Loucy (cell line): ENCODE results near the gene PPP1R37.

Experiments used
- H2AFZ ChIP-seq: fragments of 200-600 bp; sonication (generic); 2 replicates; pipeline ENCODE4 v1.6.0; 2016; ENCODE audit warnings: antibody characterized with exemption, mild to moderate bottlenecking, low read length, moderate library complexity
- H3F3A ChIP-seq: fragments of 200-600 bp; 2 replicates; pipeline ENCODE4 v1.6.0; 2016; ENCODE audit warnings: antibody characterized with exemption, low read depth, mild to moderate bottlenecking
- H3K27me3 ChIP-seq: fragments of 200-600 bp; sonication (generic); 2 replicates; pipeline ENCODE4 v1.6.1; 2014; ENCODE audit warnings: low read length, mild to moderate bottlenecking; ENCODE audit not compliant: insufficient read depth, poor library complexity, severe bottlenecking
- H3K36me3 ChIP-seq: fragments of 200-600 bp; sonication (generic); 2 replicates; pipeline ENCODE4 v1.6.1; 2016; ENCODE audit warnings: low read length; ENCODE audit not compliant: insufficient read depth
- H3K4me1 ChIP-seq: fragments of 200-600 bp; sonication (generic); 2 replicates; pipeline ENCODE4 v1.5.1; 2014; ENCODE audit warnings: low read length, mild to moderate bottlenecking; ENCODE audit not compliant: insufficient read depth, poor library complexity, severe bottlenecking
- H3K4me2 ChIP-seq: fragments of 200-600 bp; sonication (generic); 2 replicates; pipeline ENCODE4 v1.6.0; 2014; ENCODE audit warnings: antibody characterized with exemption, low read length, low read depth, mild to moderate bottlenecking; ENCODE audit not compliant: poor library complexity, severe bottlenecking
- H3K4me3 ChIP-seq: fragments of 200-600 bp; sonication (generic); 2 replicates; pipeline ENCODE4 v1.5.1; 2014; ENCODE audit warnings: low read length, mild to moderate bottlenecking, mixed read lengths; ENCODE audit not compliant: poor library complexity, severe bottlenecking
- H3K79me2 ChIP-seq: fragments of 200-600 bp; sonication (generic); 2 replicates; pipeline ENCODE4 v1.6.1; 2014; ENCODE audit warnings: low read length; ENCODE audit not compliant: insufficient read depth
- H3K9ac ChIP-seq: fragments of 200-600 bp; sonication (generic); 2 replicates; pipeline ENCODE4 v1.6.0; 2014; ENCODE audit warnings: mild to moderate bottlenecking, low read depth, low read length, moderate library complexity; ENCODE audit not compliant: poor library complexity, severe bottlenecking
- H3K9me2 ChIP-seq: fragments of 200-600 bp; sonication (generic); replicated peaks from 2 replicates; pipeline ENCODE4 v1.6.1; 2016; ENCODE audit warnings: low read depth, low read length, mixed read lengths
- H3K9me3 ChIP-seq: fragments of 200-600 bp; sonication (generic); 2 replicates; pipeline ENCODE4 v1.6.1; 2014; ENCODE audit warnings: mild to moderate bottlenecking, antibody characterized with exemption, low read length, low read depth; ENCODE audit not compliant: insufficient read depth
- H4K20me1 ChIP-seq: fragments of 200-600 bp; sonication (generic); 2 replicates; pipeline ENCODE4 v1.6.0; 2014; ENCODE audit warnings: antibody characterized with exemption, low read length, mild to moderate bottlenecking; ENCODE audit not compliant: insufficient read depth, poor library complexity, severe bottlenecking
- EZH2phosphoT487 ChIP-seq: fragments of 200-600 bp; IDR thresholded peaks from 2 replicates; pipeline ENCODE4 v1.6.1; 2018; ENCODE audit warnings: antibody characterized with exemption, mild to moderate bottlenecking, moderate library complexity, borderline replicate concordance
- TF ChIP-seq, protein P1 (sequence below): fragments of 200-600 bp; sonication (generic); conservative IDR thresholded peaks from 2 replicates; pipeline ENCODE4 v1.5.1; 2014; ENCODE audit warnings: mild to moderate bottlenecking, antibody characterized with exemption, low read length

Gene PPP1R37

GRCh38 chr19:45047188-45047797 lies 45.7 kb upstream of the PPP1R37 start:
- H3K9me3 ChIP-seq: no peaks in the 10 kb centered on the region
- no peaks in the 10 kb centered on the region for H3K9me2 ChIP-seq
- TF ChIP-seq, protein P1, sequence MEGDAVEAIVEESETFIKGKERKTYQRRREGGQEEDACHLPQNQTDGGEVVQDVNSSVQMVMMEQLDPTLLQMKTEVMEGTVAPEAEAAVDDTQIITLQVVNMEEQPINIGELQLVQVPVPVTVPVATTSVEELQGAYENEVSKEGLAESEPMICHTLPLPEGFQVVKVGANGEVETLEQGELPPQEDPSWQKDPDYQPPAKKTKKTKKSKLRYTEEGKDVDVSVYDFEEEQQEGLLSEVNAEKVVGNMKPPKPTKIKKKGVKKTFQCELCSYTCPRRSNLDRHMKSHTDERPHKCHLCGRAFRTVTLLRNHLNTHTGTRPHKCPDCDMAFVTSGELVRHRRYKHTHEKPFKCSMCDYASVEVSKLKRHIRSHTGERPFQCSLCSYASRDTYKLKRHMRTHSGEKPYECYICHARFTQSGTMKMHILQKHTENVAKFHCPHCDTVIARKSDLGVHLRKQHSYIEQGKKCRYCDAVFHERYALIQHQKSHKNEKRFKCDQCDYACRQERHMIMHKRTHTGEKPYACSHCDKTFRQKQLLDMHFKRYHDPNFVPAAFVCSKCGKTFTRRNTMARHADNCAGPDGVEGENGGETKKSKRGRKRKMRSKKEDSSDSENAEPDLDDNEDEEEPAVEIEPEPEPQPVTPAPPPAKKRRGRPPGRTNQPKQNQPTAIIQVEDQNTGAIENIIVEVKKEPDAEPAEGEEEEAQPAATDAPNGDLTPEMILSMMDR: no peak
- no peak for TF ChIP-seq EZH2phosphoT487
- H3K9ac ChIP-seq: no peak overlapping the region
- H2AFZ ChIP-seq: no peak overlapping the region
- H3K4me2 ChIP-seq: no peak overlapping the region
- no peak overlapping the region for H3K4me3 ChIP-seq
- no peaks in the 10 kb centered on the region for H3F3A ChIP-seq
- H4K20me1 ChIP-seq: peaks cover 54% of the 10 kb centered on the region
- peaks cover 91% of the 10 kb centered on the region for H3K79me2 ChIP-seq
- peaks cover 35% of the 10 kb centered on the region; the same call in 1 of the 2 replicates for H3K36me3 ChIP-seq
- no peaks in the 10 kb centered on the region for H3K4me1 ChIP-seq
- no peaks in the 10 kb centered on the region for H3K27me3 ChIP-seq

DNA sequence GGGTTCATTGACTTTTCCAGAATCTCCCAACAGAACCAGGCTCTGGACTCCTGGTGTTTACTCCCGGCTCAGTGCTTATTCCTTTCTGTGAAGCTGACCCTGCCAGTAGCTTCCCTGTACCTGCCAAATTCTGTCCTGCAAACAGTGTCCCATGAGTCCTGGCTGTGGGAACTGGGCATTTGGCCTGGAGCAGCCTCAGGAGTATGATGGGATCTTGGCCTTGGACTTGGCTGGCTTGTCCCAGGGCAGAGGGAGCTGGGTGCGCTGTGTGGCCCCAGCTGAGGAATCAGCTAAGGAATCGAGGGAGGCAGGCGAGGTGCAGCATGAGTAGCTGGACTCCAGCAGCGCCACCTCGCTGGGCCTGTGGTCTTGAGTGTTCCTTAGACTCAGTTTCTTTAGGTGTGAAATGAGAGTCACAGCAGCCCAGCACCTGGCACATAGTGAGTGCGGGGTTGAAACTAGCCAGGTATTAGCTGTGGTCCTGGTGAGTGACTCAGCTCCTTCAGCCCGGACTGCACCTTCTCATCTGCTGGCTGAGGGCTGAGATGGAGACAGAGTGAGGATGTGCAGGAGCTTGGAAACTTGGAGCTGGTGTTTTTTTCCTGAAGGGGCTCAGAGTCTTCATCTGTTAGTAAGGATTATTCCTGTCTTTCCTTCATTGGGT lies 43.8 kb upstream of the PPP1R37 start:
- H3K36me3 ChIP-seq: peaks cover 43% of the 10 kb centered on the region; the same call in 1 of the 2 replicates
- TF ChIP-seq EZH2phosphoT487: no peak
- TF ChIP-seq, protein P1: no peak
- no peaks in the 10 kb centered on the region for H3K27me3 ChIP-seq
- H3K4me2 ChIP-seq: no peak overlapping the region
- peaks cover 74% of the 10 kb centered on the region for H3K79me2 ChIP-seq
- no peak overlapping the region for H2AFZ ChIP-seq
- no peaks in the 10 kb centered on the region for H3K9me2 ChIP-seq
- no peaks in the 10 kb centered on the region for H3K9me3 ChIP-seq
- no peak overlapping the region for H3K4me3 ChIP-seq
- H3K4me1 ChIP-seq: no peaks in the 10 kb centered on the region
- H4K20me1 ChIP-seq: peaks cover 51% of the 10 kb centered on the region
- no peak overlapping the region for H3K9ac ChIP-seq
- H3F3A ChIP-seq: no peaks in the 10 kb centered on the region

DNA sequence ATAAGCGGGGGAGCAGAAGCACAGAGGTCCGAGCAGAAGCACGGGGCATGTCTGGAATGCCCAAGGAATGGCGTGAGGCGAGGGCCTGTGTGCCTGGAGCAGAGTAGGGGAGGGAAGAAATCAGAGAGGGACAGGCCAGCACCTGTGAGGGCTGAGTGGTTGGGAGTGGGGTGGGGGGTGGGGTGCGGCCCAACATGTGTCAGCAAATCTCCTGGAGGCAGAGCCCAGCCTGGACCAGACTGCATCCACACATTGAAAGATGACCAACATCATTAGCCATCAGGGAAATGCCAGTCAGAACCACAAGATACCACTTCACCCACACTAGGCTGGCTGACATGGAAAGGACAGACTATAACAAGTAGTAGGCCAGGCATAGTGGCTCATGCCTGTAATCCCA lies 42.9 kb upstream of the PPP1R37 start:
- TF ChIP-seq, protein P1: no peak
- no peak overlapping the region for H3K4me2 ChIP-seq
- H2AFZ ChIP-seq: no peak overlapping the region
- no peaks in the 10 kb centered on the region for H3K27me3 ChIP-seq
- H3K79me2 ChIP-seq: peaks cover 66% of the 10 kb centered on the region
- H3K4me1 ChIP-seq: no peaks in the 10 kb centered on the region
- H3K9me2 ChIP-seq: no peaks in the 10 kb centered on the region
- H3K9ac ChIP-seq: no peak overlapping the region
- peaks cover 43% of the 10 kb centered on the region for H4K20me1 ChIP-seq
- no peak overlapping the region for H3K4me3 ChIP-seq
- no peaks in the 10 kb centered on the region for H3F3A ChIP-seq
- no peaks in the 10 kb centered on the region for H3K9me3 ChIP-seq
- H3K36me3 ChIP-seq: peaks cover 43% of the 10 kb centered on the region; the same call in 1 of the 2 replicates
